OCI-LY7 (cell line): ENCODE measurements around the gene ZDHHC19. TPM values are rescaled to one million over a fixed set of nuclear protein-coding genes. Genes with fewer than 3 reads are reported as not detected.

Experiments used
- BruUV-seq: library from RNA; stranded (reverse); fragments of 400-500 nt; replicated peaks from 2 replicates; lab custom pipeline; 2021; lab: Mats Ljungman, UMichigan
- CTCF ChIA-PET: fragments of 300-600 bp; sonication (Branson Sonifier 250); formaldehyde crosslinking; loops from one replicate; lab custom pipeline; 2022; ENCODE audit warnings: antibody characterized with exemption; ENCODE audit not compliant: unreplicated experiment; lab: Charles Lee
- POLR2A ChIA-PET: fragments of 300-600 bp; sonication (Branson Sonifier 250); formaldehyde crosslinking; loops from one replicate; lab custom pipeline; 2022; ENCODE audit warnings: antibody characterized with exemption; lab: Charles Lee
- DNase-seq: peaks from one replicate; pipeline ENCODE4 v3.0.0-alpha.2; 2015; ENCODE audit warnings: low spot score
- H2AFZ ChIP-seq: fragments of 200-600 bp; sonication (generic), shearing (Covaris generic); 2 replicates; pipeline ENCODE4 v1.6.1; 2014; ENCODE audit warnings: mild to moderate bottlenecking, antibody characterized with exemption, low read length, moderate library complexity
- H3K27ac ChIP-seq: fragments of 200-600 bp; sonication (generic); 2 replicates; pipeline ENCODE4 v1.5.1; 2014; ENCODE audit warnings: mixed run types, low read depth, mild to moderate bottlenecking, moderate library complexity, low read length, inconsistent platforms; ENCODE audit not compliant: poor library complexity, severe bottlenecking
- H3K36me3 ChIP-seq: fragments of 200-600 bp; sonication (generic); 2 replicates; pipeline ENCODE4 v1.6.1; 2014; ENCODE audit warnings: mild to moderate bottlenecking, antibody characterized with exemption, low read length, moderate library complexity, mixed read lengths; ENCODE audit not compliant: insufficient read depth
- H3K4me1 ChIP-seq: fragments of 200-600 bp; sonication (generic); 2 replicates; pipeline ENCODE4 v1.5.1; 2014; ENCODE audit warnings: mild to moderate bottlenecking, low read length; ENCODE audit not compliant: insufficient read depth, poor library complexity, severe bottlenecking
- H3K4me2 ChIP-seq: fragments of 200-600 bp; sonication (generic); 2 replicates; pipeline ENCODE4 v1.6.1; 2014; ENCODE audit warnings: mild to moderate bottlenecking, low read length
- H3K4me3 ChIP-seq: fragments of 200-600 bp; sonication (generic); 2 replicates; pipeline ENCODE4 v1.5.1; 2014; ENCODE audit warnings: mild to moderate bottlenecking, low read depth, low read length; ENCODE audit not compliant: poor library complexity, severe bottlenecking
- H3K79me2 ChIP-seq: fragments of 200-600 bp; sonication (generic); 2 replicates; pipeline ENCODE4 v1.6.1; 2016; ENCODE audit warnings: low read depth, mild to moderate bottlenecking, low read length, moderate library complexity, mixed read lengths; ENCODE audit not compliant: insufficient read depth
- H3K9me2 ChIP-seq: fragments of 200-600 bp; sonication (generic); 2 replicates; pipeline ENCODE4 v1.6.1; 2016; ENCODE audit warnings: mild to moderate bottlenecking, low read length, mixed read lengths; ENCODE audit not compliant: insufficient read depth
- H3K9me3 ChIP-seq: fragments of 200-600 bp; sonication (generic); 2 replicates; pipeline ENCODE4 v1.6.1; 2014; ENCODE audit warnings: mild to moderate bottlenecking, mixed run types, low read length, mixed read lengths
- H4K20me1 ChIP-seq: fragments of 200-600 bp; sonication (generic); 2 replicates; pipeline ENCODE4 v1.6.1; 2014; ENCODE audit warnings: mild to moderate bottlenecking, antibody characterized with exemption, low read length, moderate library complexity, mixed read lengths; ENCODE audit not compliant: insufficient read depth
- EZH2phosphoT487 ChIP-seq: fragments of 200-600 bp; sonication (generic); IDR thresholded peaks from 2 replicates; pipeline ENCODE4 v1.6.1; 2018; ENCODE audit warnings: low read depth, borderline replicate concordance, mild to moderate bottlenecking, mixed run types, antibody characterized with exemption, low read length, moderate library complexity, mixed read lengths
- intact Hi-C: fragments of 100-400 bp; cut with micrococcal nuclease; formaldehyde crosslinking; loops from one replicate; pipeline ENCODE4 v1.10.0; 2022; ENCODE audit not compliant: unreplicated experiment
- total RNA-seq, 2 experiments: library from RNA; depleted of rRNA in 1 of 2; stranded (reverse); fragments of >200 nt in 1 of 2; shearing (Covaris generic) in 1 of 2; gene quantifications; 2 replicates each; pipeline ENCODE4 v1.2.3, GENCODE V29; 2014 to 2022
- TF ChIP-seq, protein P1 (sequence below): fragments of 200-600 bp; sonication (generic); conservative IDR thresholded peaks from 2 replicates; pipeline ENCODE4 v1.5.1; 2014; ENCODE audit warnings: mild to moderate bottlenecking, antibody characterized with exemption, low read length, moderate library complexity, mixed read lengths

ZDHHC19 gene
- total RNA-seq, 2 experiments from 2014 or later: not detected

GRCh38 chr3:196177967-196178366 lies 33.2 kb downstream of the ZDHHC19 start:
- ChIA-PET POLR2A (no interaction called here), CTCF (no interaction called here)
- no peak overlapping the region for H3K27ac ChIP-seq
- no peaks in the 10 kb centered on the region for H4K20me1 ChIP-seq
- intact Hi-C loops: no loop called here
- no TSS peak for BruUV-seq
- no peak overlapping the region for H3K4me3 ChIP-seq
- TF ChIP-seq, protein P1, sequence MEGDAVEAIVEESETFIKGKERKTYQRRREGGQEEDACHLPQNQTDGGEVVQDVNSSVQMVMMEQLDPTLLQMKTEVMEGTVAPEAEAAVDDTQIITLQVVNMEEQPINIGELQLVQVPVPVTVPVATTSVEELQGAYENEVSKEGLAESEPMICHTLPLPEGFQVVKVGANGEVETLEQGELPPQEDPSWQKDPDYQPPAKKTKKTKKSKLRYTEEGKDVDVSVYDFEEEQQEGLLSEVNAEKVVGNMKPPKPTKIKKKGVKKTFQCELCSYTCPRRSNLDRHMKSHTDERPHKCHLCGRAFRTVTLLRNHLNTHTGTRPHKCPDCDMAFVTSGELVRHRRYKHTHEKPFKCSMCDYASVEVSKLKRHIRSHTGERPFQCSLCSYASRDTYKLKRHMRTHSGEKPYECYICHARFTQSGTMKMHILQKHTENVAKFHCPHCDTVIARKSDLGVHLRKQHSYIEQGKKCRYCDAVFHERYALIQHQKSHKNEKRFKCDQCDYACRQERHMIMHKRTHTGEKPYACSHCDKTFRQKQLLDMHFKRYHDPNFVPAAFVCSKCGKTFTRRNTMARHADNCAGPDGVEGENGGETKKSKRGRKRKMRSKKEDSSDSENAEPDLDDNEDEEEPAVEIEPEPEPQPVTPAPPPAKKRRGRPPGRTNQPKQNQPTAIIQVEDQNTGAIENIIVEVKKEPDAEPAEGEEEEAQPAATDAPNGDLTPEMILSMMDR: no peak
- no peak for TF ChIP-seq EZH2phosphoT487
- no peaks in the 10 kb centered on the region for H3K9me2 ChIP-seq
- peaks cover 21% of the 10 kb centered on the region for H3K4me1 ChIP-seq
- H3K36me3 ChIP-seq: no peaks in the 10 kb centered on the region
- no peak overlapping the region for H3K4me2 ChIP-seq
- H3K9me3 ChIP-seq: no peaks in the 10 kb centered on the region
- DNase-seq: no peak
- H3K79me2 ChIP-seq: no peaks in the 10 kb centered on the region
- H2AFZ ChIP-seq: no peak overlapping the region

GRCh38 chr3:196177567-196177966 lies 33.6 kb downstream of the ZDHHC19 start:
- H3K9me3 ChIP-seq: no peaks in the 10 kb centered on the region
- DNase-seq: no peak
- no peak overlapping the region for H3K4me2 ChIP-seq
- no TSS peak for BruUV-seq
- TF ChIP-seq, protein P1: no peak
- TF ChIP-seq EZH2phosphoT487: no peak
- ChIA-PET CTCF (no interaction called here), POLR2A (no interaction called here)
- no peaks in the 10 kb centered on the region for H3K79me2 ChIP-seq
- H4K20me1 ChIP-seq: no peaks in the 10 kb centered on the region
- intact Hi-C loops: no loop called here
- H3K4me3 ChIP-seq: no peak overlapping the region
- H3K9me2 ChIP-seq: no peaks in the 10 kb centered on the region
- peaks cover 21% of the 10 kb centered on the region for H3K4me1 ChIP-seq
- H2AFZ ChIP-seq: no peak overlapping the region
- H3K36me3 ChIP-seq: no peaks in the 10 kb centered on the region
- no peak overlapping the region for H3K27ac ChIP-seq

DNA sequence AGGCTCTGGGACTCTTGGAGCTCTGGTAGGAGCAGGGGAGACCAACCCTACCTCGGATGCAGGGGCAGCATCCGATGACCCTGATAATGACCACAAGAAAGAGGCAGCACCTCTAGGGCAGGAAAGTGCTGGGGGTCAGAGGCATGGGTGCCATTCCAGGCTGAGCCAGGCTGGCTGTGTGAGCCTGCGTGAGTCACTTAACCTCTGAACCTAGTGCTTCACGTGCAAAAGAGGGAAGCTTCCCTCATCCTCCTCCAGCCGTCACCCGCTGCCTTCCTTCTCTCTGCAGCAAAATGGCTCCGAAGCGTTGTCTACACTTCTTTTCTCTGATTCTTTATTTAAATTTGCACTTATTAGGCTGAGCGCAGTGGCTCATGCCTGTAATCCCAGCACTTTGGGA lies 35.5 kb downstream of the ZDHHC19 start:
- Histone ChIP-seq H3K9me3 (no peaks in the 10 kb centered on the region), H2AFZ (no peak overlapping the region), H3K36me3 (no peaks in the 10 kb centered on the region), H3K27ac (no peak overlapping the region), H3K4me1 (peaks cover 16% of the 10 kb centered on the region), H4K20me1 (no peaks in the 10 kb centered on the region), H3K79me2 (no peaks in the 10 kb centered on the region), H3K9me2 (no peaks in the 10 kb centered on the region), H3K4me2 (no peak overlapping the region), H3K4me3 (no peak overlapping the region)
- POLR2A ChIA-PET: no interaction called here
- no peak for DNase-seq
- intact Hi-C loops: no loop called here
- BruUV-seq: no TSS peak
- TF ChIP-seq, protein P1: no peak
- TF ChIP-seq EZH2phosphoT487: no peak
- CTCF ChIA-PET: no interaction called here
